H9 (cell line): Measurements from ENCODE around the gene MICAL2. TPM values are rescaled to one million over a fixed set of nuclear protein-coding genes. Genes with fewer than 3 reads are reported as not detected.

Experiments
- DNase-seq: peaks from one replicate; pipeline ENCODE4 v3.0.0-alpha.2; 2017
- H2AFZ ChIP-seq: one replicate; pipeline ENCODE4 v1.6.1; 2013; ENCODE audit warnings: mild to moderate bottlenecking, low read length, control low read depth, moderate library complexity
- H2AK5ac ChIP-seq: 2 replicates; pipeline ENCODE4 v1.6.1; 2013; ENCODE audit warnings: low read length, control low read depth, mixed read lengths; ENCODE audit not compliant: insufficient read length
- H2BK120ac ChIP-seq: one replicate; pipeline ENCODE4 v1.6.1; 2013; ENCODE audit warnings: low read depth, mild to moderate bottlenecking, low read length, control low read depth, inconsistent platforms; ENCODE audit not compliant: poor library complexity, severe bottlenecking
- H2BK12ac ChIP-seq: 2 replicates; pipeline ENCODE4 v1.6.1; 2013; ENCODE audit warnings: low read length, control low read depth, mixed read lengths, low read depth; ENCODE audit not compliant: insufficient read length
- H2BK15ac ChIP-seq: 2 replicates; pipeline ENCODE4 v1.6.1; 2013; ENCODE audit warnings: low read depth, low read length, control low read depth
- H2BK20ac ChIP-seq: one replicate; pipeline ENCODE4 v1.6.1; 2013; ENCODE audit warnings: low read depth, mild to moderate bottlenecking, low read length, control low read depth, inconsistent platforms; ENCODE audit not compliant: poor library complexity, severe bottlenecking
- H2BK5ac ChIP-seq: 2 replicates; pipeline ENCODE4 v1.6.1; 2013; ENCODE audit warnings: low read length, control low read depth, mixed read lengths; ENCODE audit not compliant: insufficient read length
- H3K14ac ChIP-seq: 2 replicates; pipeline ENCODE4 v1.6.1; 2013; ENCODE audit warnings: low read length, control low read depth; ENCODE audit not compliant: insufficient read depth
- H3K18ac ChIP-seq: 2 replicates; pipeline ENCODE4 v1.6.1; 2013; ENCODE audit warnings: low read depth, mild to moderate bottlenecking, mixed read lengths, low read length, control low read depth; ENCODE audit not compliant: insufficient read length
- H3K23ac ChIP-seq: 2 replicates; pipeline ENCODE4 v1.6.1; 2013; ENCODE audit warnings: low read length, control low read depth, mixed read lengths, low read depth; ENCODE audit not compliant: insufficient read length
- H3K23me2 ChIP-seq: 2 replicates; pipeline ENCODE4 v1.6.1; 2013; ENCODE audit warnings: low read depth, mild to moderate bottlenecking, mixed read lengths, low read length, control low read depth; ENCODE audit not compliant: insufficient read length, poor library complexity, severe bottlenecking
- H3K27ac ChIP-seq: 2 replicates; pipeline ENCODE4 v1.5.1; 2013; ENCODE audit warnings: low read length, control low read depth, mixed read lengths, low read depth; ENCODE audit not compliant: insufficient read length
- H3K27me3 ChIP-seq: 2 replicates; pipeline ENCODE4 v1.6.1; 2013; ENCODE audit warnings: low read length, control low read depth, inconsistent platforms; ENCODE audit not compliant: insufficient read depth
- H3K4ac ChIP-seq: 2 replicates; pipeline ENCODE4 v1.6.1; 2013; ENCODE audit warnings: low read depth, mild to moderate bottlenecking, control low read depth, inconsistent platforms, low read length, moderate library complexity
- H3K4me1 ChIP-seq: 2 replicates; pipeline ENCODE4 v1.6.1; 2013; ENCODE audit warnings: low read length, control low read depth, inconsistent platforms; ENCODE audit not compliant: insufficient read depth
- H3K4me2 ChIP-seq: 2 replicates; pipeline ENCODE4 v1.6.1; 2013; ENCODE audit warnings: low read length, control low read depth, mixed read lengths; ENCODE audit not compliant: insufficient read length, insufficient read depth
- H3K56ac ChIP-seq: 2 replicates; pipeline ENCODE4 v1.6.1; 2013; ENCODE audit warnings: low read depth, mild to moderate bottlenecking, mixed read lengths, low read length, control low read depth; ENCODE audit not compliant: insufficient read length
- H3K79me1 ChIP-seq: 2 replicates; pipeline ENCODE4 v1.6.1; 2013; ENCODE audit warnings: low read depth, mild to moderate bottlenecking, moderate library complexity, low read length, control low read depth, inconsistent platforms; ENCODE audit not compliant: insufficient read depth, poor library complexity, severe bottlenecking
- H3K79me2 ChIP-seq: 2 replicates; pipeline ENCODE4 v1.6.1; 2013; ENCODE audit warnings: low read length, control low read depth, inconsistent platforms; ENCODE audit not compliant: insufficient read depth
- H3K9ac ChIP-seq: 2 replicates; pipeline ENCODE4 v1.6.1; 2013; ENCODE audit warnings: low read length, control low read depth, mixed read lengths; ENCODE audit not compliant: insufficient read length; ENCODE audit errors: extremely low read depth
- H3K9me3 ChIP-seq: one replicate; pipeline ENCODE4 v1.6.1; 2013; ENCODE audit warnings: low read depth, low read length, inconsistent platforms; ENCODE audit not compliant: control insufficient read depth
- H3T11ph ChIP-seq: one replicate; pipeline ENCODE4 v1.6.1; 2013; ENCODE audit warnings: mild to moderate bottlenecking, low read length, control low read depth, inconsistent platforms
- H4K20me1 ChIP-seq: one replicate; pipeline ENCODE4 v1.6.1; 2013; ENCODE audit not compliant: control insufficient read depth, insufficient read length, insufficient read depth
- H4K5ac ChIP-seq: 2 replicates; pipeline ENCODE4 v1.6.1; 2013; ENCODE audit warnings: low read depth, mild to moderate bottlenecking, mixed read lengths, low read length, control low read depth; ENCODE audit not compliant: insufficient read length
- H4K8ac ChIP-seq: replicated peaks from 2 replicates; pipeline ENCODE4 v1.6.1; 2013; ENCODE audit warnings: low read length, control low read depth, mixed read lengths, low read depth; ENCODE audit not compliant: insufficient read length
- H4K91ac ChIP-seq: 2 replicates; pipeline ENCODE4 v1.6.1; 2013; ENCODE audit warnings: low read depth, mild to moderate bottlenecking, moderate library complexity, mixed read lengths, low read length, control low read depth; ENCODE audit not compliant: insufficient read length
- H3K27ac Mint-ChIP-seq, 3 experiments: 2 replicates in 2 of 3; 3 replicates in 1 of 3; pipeline ENCODE4 v1.8.0; 2020 to 2021; ENCODE audit warnings: mixed read lengths in 3 of 3, mild to moderate bottlenecking in 1 of 3, moderate library complexity in 1 of 3
- H3K27me3 Mint-ChIP-seq: 2 replicates; pipeline ENCODE4 v1.8.0; 2021; ENCODE audit warnings: low read depth, mild to moderate bottlenecking, moderate library complexity, mixed read lengths
- H3K36me3 Mint-ChIP-seq, 3 experiments: 2 replicates in 2 of 3; 3 replicates in 1 of 3; pipeline ENCODE4 v1.8.0; 2020 to 2021; ENCODE audit warnings: low read depth in 3 of 3, mixed read lengths in 3 of 3; ENCODE audit not compliant: insufficient read depth in 1 of 3
- H3K4me1 Mint-ChIP-seq, 2 experiments: 2 replicates each; pipeline ENCODE4 v1.8.0; 2020; ENCODE audit warnings: mixed read lengths in 2 of 2
- H3K4me3 Mint-ChIP-seq, 2 experiments: 2 replicates in 1 of 2; 3 replicates in 1 of 2; pipeline ENCODE4 v1.8.0; 2020 to 2021; ENCODE audit warnings: mild to moderate bottlenecking in 2 of 2, mixed read lengths in 2 of 2, moderate library complexity in 1 of 2
- H3K9me3 Mint-ChIP-seq, 2 experiments: 2 replicates in 1 of 2; 3 replicates in 1 of 2; pipeline ENCODE4 v1.8.0; 2020; ENCODE audit warnings: mild to moderate bottlenecking in 2 of 2, mixed read lengths in 2 of 2, moderate library complexity in 1 of 2
- CTCF ChIP-seq: fragments of 200-600 bp; sonication (generic); conservative IDR thresholded peaks from 3 replicates; pipeline ENCODE4 v1.8.0; 2021; ENCODE audit warnings: antibody characterized with exemption, mild to moderate bottlenecking
- WGBS: extraction: QIAGEN DNeasy Blood & Tissue Kit; methylation state at CpG from one replicate; pipeline ENCODE4 v1.1.7; 2013; ENCODE audit warnings: missing lambda C conversion rate, low lambda C conversion rate, mixed read lengths; ENCODE audit not compliant: insufficient read length; ENCODE audit errors: extremely low coverage; 5-methylcytosine and 5-hydroxymethylcytosine counted together
- total RNA-seq: library from RNA; stranded (reverse); gene quantifications from 2 replicates; pipeline ENCODE4 v1.2.1, GENCODE V29; 2021

Gene MICAL2
- total RNA-seq, 1 experiment from 2014 or later: 4.7 TPM

GRCh38 chr11:12105471-12105870, 4.9 kb upstream of the MICAL2 start:
- Histone ChIP-seq H2BK12ac (no peak overlapping the region), H3K56ac (no peak overlapping the region), H4K20me1 (no peaks in the 10 kb centered on the region), H2BK15ac (no peak overlapping the region), H3K23ac (no peak overlapping the region), H2BK20ac (no peak overlapping the region), H4K91ac (no peak overlapping the region), H3K23me2 (peaks cover 4% of the 10 kb centered on the region), H2AFZ (no peak overlapping the region), H3T11ph (no peak overlapping the region), H3K27me3 (peaks cover 3% of the 10 kb centered on the region; the same call in 1 of the 2 replicates), H3K79me1 (no peaks in the 10 kb centered on the region), H3K9me3 (no peaks in the 10 kb centered on the region), H3K4me2 (no peak overlapping the region), H3K14ac (no peak overlapping the region), H4K5ac (no peak overlapping the region), H3K9ac (no peak overlapping the region), H3K4ac (no peak overlapping the region), H3K79me2 (no peaks in the 10 kb centered on the region), H3K27ac (no peak overlapping the region), H2BK120ac (no peak overlapping the region), H2BK5ac (no peak overlapping the region), H2AK5ac (no peak overlapping the region), H3K4me1 (peaks cover 9% of the 10 kb centered on the region; the same call in 1 of the 2 replicates), H4K8ac (no peak overlapping the region), H3K18ac (no peak overlapping the region)
- no peak overlapping the region for H3K4me3 Mint-ChIP-seq
- no peaks in the 10 kb centered on the region; a peak in 1 of 5 replicates for H3K9me3 Mint-ChIP-seq
- no peak overlapping the region for H3K27ac Mint-ChIP-seq
- WGBS: no CpG with 5 or more reads among the region's 2 CpGs
- DNase-seq: no peak
- H3K4me1 Mint-ChIP-seq: peaks cover 34 to 43% of the 10 kb centered on the region in 2 experiments
- H3K36me3 Mint-ChIP-seq: no peaks in the 10 kb centered on the region
- H3K27me3 Mint-ChIP-seq: peaks cover 51% of the 10 kb centered on the region
- TF ChIP-seq CTCF: no peak
